ENCODE results near the gene ZNF24. TPM values are rescaled to one million over a fixed set of nuclear protein-coding genes. Genes with fewer than 3 reads are reported as not detected.

ZNF24 gene
- total RNA-seq, 1 experiment from 2014 or later = 57.9 TPM

DNA sequence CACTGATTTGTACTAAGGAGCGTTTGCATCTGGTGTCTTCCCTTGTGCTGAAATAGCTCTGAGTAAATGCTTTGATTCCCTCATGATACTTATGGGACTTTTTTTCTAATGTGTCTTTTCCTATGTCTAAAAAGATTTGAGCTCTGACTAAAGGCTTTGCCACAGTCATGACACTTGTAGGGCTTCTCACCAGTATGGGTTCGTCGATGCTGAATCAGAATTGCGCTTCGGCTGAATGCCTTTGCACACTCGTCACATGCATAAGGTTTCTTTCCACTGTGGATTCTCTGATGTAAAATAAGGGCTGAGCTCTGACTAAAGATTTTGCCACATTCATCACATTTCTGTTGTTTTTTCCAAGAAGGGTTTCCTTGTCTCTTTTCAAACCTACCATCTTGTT, 24.9 kb upstream of the ZNF24 start:
- Mint-ChIP-seq H3K9me3 (no peaks in the 10 kb centered on the region), H3K36me3 (ENCODE audit: insufficient read depth in 1 of 3, low read depth in 3 of 3) (no peaks in the 10 kb centered on the region)
- no peak for DNase-seq

More for the DNA sequence above, 24.9 kb upstream of the ZNF24 start:
- no peaks in the 10 kb centered on the region for H3K4me1 Mint-ChIP-seq
- no peak overlapping the region for H3K27ac Mint-ChIP-seq
- H3T11ph ChIP-seq (ENCODE audit: low read length) = no peak overlapping the region
- H3K23me2 ChIP-seq (ENCODE audit: insufficient read length, low read depth, low read length, poor library complexity, severe bottlenecking) = no peaks in the 10 kb centered on the region
- H3K4me3 Mint-ChIP-seq = no peak overlapping the region
- no peak overlapping the region for H3K56ac ChIP-seq (ENCODE audit: insufficient read length, low read depth, low read length)
- H4K20me1 ChIP-seq (ENCODE audit: control insufficient read depth, insufficient read depth, insufficient read length) = no peaks in the 10 kb centered on the region
- H3K4me2 ChIP-seq (ENCODE audit: insufficient read depth, insufficient read length, low read length) = no peak overlapping the region
- H3K79me1 ChIP-seq (ENCODE audit: insufficient read depth, low read depth, low read length, poor library complexity, severe bottlenecking) = no peaks in the 10 kb centered on the region
- no peak overlapping the region for H4K91ac ChIP-seq (ENCODE audit: insufficient read length, low read depth, low read length)
- TF ChIP-seq, protein P1, sequence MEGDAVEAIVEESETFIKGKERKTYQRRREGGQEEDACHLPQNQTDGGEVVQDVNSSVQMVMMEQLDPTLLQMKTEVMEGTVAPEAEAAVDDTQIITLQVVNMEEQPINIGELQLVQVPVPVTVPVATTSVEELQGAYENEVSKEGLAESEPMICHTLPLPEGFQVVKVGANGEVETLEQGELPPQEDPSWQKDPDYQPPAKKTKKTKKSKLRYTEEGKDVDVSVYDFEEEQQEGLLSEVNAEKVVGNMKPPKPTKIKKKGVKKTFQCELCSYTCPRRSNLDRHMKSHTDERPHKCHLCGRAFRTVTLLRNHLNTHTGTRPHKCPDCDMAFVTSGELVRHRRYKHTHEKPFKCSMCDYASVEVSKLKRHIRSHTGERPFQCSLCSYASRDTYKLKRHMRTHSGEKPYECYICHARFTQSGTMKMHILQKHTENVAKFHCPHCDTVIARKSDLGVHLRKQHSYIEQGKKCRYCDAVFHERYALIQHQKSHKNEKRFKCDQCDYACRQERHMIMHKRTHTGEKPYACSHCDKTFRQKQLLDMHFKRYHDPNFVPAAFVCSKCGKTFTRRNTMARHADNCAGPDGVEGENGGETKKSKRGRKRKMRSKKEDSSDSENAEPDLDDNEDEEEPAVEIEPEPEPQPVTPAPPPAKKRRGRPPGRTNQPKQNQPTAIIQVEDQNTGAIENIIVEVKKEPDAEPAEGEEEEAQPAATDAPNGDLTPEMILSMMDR (conservative IDR thresholded peaks at IDR 0.05) = no peak
- WGBS (ENCODE audit: extremely low coverage, insufficient read length, low lambda C conversion rate) = no CpG with 5 or more reads among the region's 6 CpGs
- no peak overlapping the region for H2AFZ ChIP-seq (ENCODE audit: low read length)
- no peaks in the 10 kb centered on the region for H3K4me1 ChIP-seq (ENCODE audit: insufficient read depth, low read length)
- H2BK120ac ChIP-seq (ENCODE audit: low read depth, low read length, poor library complexity, severe bottlenecking) = no peak overlapping the region
- H4K8ac ChIP-seq (replicated peaks; ENCODE audit: insufficient read length, low read depth, low read length) = no peak overlapping the region
- H3K27me3 Mint-ChIP-seq (ENCODE audit: low read depth) = no peaks in the 10 kb centered on the region
- H3K18ac ChIP-seq (ENCODE audit: insufficient read length, low read depth, low read length) = no peak overlapping the region
- H2BK15ac ChIP-seq (ENCODE audit: low read depth, low read length) = no peak overlapping the region
- H3K23ac ChIP-seq (ENCODE audit: insufficient read length, low read depth, low read length) = no peak overlapping the region
- no peak overlapping the region for H3K9ac ChIP-seq (ENCODE audit: extremely low read depth, insufficient read length, low read length)
- no peak overlapping the region for H2BK5ac ChIP-seq (ENCODE audit: insufficient read length, low read length)
- no peak overlapping the region for H2BK12ac ChIP-seq (ENCODE audit: insufficient read length, low read depth, low read length)
- no peak overlapping the region for H2AK5ac ChIP-seq (ENCODE audit: insufficient read length, low read length)
- no peak overlapping the region for H3K4ac ChIP-seq (ENCODE audit: low read depth, low read length)
- no peaks in the 10 kb centered on the region for H3K79me2 ChIP-seq (ENCODE audit: insufficient read depth, low read length)
- H3K14ac ChIP-seq (ENCODE audit: insufficient read depth, low read length) = no peak overlapping the region
- H3K9me3 ChIP-seq (ENCODE audit: control insufficient read depth, low read depth, low read length) = no peaks in the 10 kb centered on the region
- H2BK20ac ChIP-seq (ENCODE audit: low read depth, low read length, poor library complexity, severe bottlenecking) = no peak overlapping the region
- H3K27me3 ChIP-seq (ENCODE audit: insufficient read depth, low read length) = no peaks in the 10 kb centered on the region
- H3K27ac ChIP-seq (ENCODE audit: insufficient read length, low read depth, low read length) = no peak overlapping the region
- H4K5ac ChIP-seq (ENCODE audit: insufficient read length, low read depth, low read length) = no peak overlapping the region
